HG03565 (cell line): Measurements from ENCODE around the gene PTGIS.

Source experiments
- ATAC-seq: cut with Tn5 transposase; IDR thresholded peaks from one replicate; pipeline ENCODE4 v1.9.1; 2021; ENCODE audit warnings: mild to moderate bottlenecking, moderate library complexity; ENCODE audit not compliant: unreplicated experiment

PTGIS gene

GRCh38 chr20:49595811-49596561 lies 28.0 kb upstream of the PTGIS start:
- no peak for ATAC-seq

- ATAC-seq = no peak
These were observed 27.4 kb upstream of the PTGIS start for GRCh38 chr20:49595346-49595745.

DNA sequence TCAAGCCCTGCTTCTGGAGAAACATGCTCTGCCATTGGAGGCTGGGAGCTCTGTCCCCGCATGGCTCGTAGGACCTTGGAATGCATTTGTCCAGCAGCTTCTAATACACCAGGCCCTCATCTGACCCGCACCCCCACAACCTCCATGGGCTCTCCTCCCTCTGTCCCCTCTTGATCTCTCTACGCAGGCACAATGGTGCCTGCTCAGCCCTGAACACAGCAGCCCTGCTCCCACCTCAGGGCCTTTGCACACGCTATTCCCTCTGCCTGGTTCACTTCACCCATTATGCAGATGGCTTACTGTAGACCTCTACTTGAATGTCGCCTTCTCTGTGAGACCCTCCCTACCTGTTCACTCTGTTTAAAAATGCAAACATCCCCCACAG lies 27.0 kb upstream of the PTGIS start:
- ATAC-seq = no peak

DNA sequence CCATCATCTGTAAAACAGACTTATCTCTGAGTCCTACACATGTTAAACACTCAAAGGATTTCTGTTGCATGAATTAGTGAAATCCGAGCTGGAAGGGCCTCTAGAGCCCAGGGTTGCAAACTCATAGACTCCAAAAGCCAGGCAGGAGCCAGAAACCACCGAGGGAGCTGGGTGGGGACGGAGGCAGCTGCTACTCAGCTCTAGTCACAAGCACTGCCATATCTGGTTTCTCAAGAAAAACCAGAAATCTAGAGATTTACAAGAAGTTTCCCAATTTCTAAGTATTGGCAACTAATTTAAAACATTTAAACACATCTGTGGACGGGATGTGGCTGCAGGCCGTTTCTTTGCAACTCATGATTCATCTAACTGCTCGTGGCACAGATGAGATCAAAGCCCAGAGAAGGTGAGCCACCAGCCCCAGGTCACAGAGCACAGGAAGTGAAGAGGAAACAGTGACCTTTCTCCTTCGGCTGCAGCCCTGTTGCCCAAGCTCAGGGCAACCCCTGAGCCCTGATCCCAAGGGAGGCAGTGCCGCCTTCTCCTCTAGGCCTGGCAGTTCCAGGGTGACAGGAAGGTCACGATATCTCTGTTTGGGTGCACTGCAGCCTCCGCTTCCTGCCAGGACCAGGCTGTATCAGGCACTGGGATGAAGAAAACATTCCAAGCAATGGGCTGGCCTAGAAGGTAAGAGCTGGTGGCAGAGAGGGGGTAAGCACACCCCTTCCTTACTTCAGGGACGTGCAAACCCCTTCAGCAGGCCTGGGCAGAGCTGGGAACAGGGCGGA lies 26.4 kb upstream of the PTGIS start:
- ATAC-seq = no peak

DNA sequence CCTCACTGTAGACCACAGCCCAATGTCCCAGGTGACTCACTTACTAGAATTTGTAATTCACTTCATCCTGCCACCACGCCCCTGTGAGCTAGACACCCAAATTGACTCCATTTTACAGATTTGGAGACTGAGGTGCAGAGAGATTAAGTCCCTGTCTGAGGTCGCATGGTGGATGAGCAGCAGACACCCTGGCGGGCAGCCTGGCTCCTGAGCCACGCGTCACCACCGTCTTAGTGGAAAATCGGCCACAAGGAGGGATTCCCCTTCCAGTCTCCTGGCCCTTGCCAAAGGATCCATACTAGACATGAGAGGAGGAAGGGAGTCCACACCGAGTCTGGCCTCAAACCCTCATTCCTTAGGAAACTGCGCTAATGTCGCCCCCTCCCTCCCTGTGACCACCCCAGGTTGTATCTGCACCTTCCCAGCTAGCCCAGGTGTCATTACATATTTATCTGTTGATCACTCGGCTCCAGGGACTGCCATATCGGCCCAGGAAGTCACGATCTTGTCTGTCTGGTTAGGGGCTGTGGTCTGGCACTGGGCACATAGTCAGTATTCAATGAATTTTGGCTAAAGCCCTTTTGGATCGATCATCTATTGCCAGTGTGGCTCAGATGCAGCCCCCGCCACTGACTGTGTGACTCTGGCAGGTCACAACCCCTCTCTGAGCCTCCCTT lies 25.7 kb upstream of the PTGIS start:
- no peak for ATAC-seq

- ATAC-seq = no peak
These were observed 24.2 kb upstream of the PTGIS start for GRCh38 chr20:49592120-49592519.

DNA sequence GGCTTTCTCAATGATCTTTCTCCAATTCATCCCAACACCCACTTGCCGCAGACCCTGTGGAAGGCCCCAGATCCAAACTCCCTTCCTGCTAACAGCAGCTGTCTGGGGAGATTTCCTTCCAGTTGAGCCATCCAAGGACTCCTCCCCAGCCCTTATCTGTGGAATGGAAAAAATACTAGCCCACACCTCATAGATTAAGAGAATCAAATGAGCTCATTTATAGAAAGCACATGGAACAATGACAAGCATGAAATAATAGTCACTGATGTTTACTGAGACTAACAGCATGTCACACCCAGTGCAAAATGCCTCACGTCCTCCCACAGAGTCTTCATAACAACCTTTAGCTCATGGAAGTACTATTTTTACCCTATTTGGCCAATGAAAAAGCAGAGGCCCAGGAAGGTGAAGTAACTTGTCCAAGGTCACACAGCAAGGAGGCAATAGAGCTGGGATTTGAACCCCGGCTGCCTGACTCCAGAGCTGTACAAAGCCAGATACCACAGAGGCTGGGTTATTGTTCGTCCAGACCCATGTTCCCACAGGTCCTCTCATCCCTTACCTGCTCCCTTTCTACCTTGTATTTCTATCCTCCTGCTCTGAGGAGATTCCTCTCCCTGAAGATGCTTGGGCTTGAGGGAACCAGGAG lies 23.4 kb upstream of the PTGIS start:
- ATAC-seq = no peak

DNA sequence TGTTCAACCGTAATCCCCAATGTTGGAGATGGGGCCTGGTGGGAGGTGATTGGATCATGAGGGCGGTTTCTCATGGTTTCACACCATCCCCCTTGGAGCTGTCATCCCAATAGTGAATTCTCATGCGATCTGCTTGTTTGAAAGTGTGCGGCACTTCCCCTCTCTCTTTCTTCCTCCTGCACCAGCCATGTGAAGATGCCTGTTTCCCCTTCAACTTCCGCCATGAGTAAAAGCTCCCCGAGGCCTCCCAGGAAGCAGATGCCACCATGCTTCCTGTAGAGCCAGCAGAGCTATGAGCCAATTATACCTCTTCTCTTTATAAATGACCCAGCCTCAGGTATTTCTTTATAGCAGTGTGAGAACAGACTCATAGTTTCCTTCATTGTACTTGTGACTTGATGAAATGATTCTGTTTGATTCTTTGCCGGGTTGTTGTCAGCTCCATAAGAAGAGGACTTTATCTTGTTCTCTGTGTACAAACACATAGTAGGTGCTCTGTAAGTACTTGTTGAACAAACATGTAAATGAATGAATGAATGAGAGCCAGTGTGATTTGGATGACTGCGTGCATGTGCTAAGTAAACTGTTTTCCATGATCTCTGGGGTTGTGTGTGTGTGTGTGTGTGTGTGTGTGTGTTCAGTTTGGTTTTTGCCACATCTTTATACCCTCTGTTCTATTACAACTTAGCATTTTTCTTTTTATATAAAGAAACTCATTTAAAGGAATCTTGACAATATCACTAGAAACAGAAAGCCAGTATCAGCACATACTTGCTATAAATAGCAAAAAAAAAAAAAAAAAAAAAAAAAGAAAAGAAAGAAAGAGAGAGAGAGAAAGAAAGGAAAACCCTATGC lies 22.5 kb upstream of the PTGIS start:
- no peak for ATAC-seq

GRCh38 chr20:49589747-49590146 lies 21.8 kb upstream of the PTGIS start:
- ATAC-seq = no peak

DNA sequence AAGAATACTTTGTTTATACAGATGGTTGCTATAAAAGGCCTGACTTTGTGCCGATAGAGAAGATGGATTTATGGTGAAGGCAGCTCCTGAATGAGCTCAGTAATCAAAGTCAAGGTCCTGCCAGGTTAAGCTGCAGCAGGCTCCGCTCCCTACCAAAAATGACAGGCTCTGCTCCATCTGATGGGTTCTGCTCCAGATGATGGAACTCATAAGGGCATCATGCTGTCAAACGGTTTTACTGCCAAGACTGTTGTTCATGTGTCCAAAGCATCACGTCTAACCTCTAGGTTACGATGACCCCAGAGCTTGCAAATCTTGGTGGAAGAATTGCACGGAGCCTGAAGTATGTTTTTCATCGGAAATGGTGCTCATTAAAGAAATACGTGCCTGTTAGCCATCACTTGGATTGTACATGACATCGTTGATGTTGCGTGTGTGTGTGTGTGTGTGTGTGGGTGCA lies 19.2 kb upstream of the PTGIS start:
- ATAC-seq = no peak

DNA sequence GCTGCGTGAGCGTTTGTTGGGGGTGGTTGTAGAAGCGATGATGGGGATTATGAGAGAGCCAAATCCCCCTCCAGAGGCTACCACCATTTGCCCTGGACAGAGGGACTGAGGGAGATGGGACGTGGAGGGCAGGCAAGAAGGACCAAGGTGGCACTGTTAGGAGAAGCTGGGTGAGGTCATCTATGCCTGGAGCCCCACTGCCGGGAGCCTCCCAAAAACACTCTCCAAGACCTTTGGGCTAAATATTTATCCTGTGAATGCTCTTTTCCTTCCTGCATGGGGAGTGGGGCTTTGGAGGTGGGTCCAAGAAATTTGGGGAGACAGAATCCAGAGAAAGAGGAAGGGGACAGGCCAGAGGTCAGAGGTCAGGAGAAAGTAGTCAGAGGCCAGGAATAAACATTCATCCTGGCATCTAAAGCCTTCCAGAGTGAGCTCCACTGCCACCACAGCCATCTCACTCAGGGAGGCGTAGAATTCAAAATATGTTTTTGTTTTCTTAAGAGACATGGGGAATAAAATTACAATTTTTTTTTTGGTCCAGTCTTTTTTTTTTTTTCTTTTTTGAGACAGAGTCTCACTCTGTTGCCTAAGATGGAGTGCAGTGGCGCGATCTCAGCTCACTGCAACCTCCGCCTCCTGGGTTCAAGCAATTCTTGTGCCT lies 17.8 kb upstream of the PTGIS start:
- ATAC-seq = no peak

DNA sequence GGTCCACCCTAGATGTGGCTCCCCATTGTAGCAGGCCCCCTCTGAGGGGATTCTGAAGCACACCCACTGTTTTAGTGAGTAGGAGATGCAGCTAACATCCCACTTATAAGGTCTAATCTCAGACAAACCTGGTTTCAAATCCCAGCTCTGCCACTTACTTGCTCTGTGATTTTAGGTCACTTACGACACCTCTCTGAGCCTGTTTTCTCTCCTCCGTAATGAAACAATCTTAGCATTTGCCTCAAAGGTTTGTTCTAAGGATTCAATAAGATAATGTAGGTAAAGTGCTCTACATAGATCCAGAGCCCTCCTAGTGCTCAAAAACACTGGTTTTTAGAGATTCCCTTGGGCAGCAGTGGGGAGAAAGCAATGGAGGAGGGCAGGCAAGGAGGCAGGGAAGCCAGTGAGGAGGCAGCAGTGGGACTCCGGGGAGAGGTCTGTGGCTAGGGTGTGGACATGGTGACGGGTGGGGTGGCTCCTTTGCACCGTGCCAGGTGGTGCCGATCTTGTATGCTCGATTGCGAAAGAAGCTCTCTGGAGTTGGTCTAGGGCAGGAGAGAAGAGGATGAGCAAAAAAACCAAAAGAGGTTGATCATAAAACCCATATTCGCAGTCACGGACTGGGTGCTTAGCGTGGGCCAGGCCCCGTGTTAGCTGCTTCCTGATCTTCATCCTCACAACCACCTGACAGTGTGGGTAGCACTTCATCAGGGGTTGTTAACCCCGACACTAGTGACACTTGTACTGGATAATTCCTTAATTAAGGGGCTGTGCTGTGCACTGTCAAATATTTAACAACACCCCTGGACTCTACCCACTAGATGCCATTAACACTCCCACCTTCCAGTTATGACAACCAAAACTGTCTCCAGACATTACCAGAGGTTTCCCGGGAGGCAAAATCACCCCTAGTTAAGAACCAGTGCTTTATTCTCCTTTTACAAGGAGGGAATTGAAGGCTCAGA lies 16.8 kb upstream of the PTGIS start:
- ATAC-seq = no peak

GRCh38 chr20:49583669-49584417 lies 15.9 kb upstream of the PTGIS start:
- no peak for ATAC-seq

GRCh38 chr20:49583343-49583668 lies 15.4 kb upstream of the PTGIS start:
- ATAC-seq = no peak

- ATAC-seq = no peak
These were observed 14.7 kb upstream of the PTGIS start for GRCh38 chr20:49582413-49583334.

DNA sequence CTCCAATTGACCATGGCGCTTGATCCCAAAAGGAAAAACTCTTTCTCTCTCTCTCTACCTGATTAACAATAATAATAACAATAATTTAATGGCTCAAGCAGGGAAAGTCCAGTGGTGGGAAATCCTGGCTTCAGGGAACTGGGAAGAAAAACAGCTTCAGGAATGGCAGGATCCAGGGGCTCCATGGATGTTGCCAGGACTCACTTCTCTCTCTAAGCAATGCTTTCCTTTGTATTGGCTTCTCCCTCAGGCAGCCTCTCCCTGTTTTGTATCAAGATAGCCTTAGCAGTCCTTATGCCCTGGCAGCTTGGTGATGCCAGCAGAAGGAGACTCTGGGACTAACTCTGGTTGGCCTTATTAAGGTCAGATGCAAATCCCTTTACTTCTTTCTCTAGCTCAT lies 13.5 kb upstream of the PTGIS start:
- ATAC-seq = no peak

DNA sequence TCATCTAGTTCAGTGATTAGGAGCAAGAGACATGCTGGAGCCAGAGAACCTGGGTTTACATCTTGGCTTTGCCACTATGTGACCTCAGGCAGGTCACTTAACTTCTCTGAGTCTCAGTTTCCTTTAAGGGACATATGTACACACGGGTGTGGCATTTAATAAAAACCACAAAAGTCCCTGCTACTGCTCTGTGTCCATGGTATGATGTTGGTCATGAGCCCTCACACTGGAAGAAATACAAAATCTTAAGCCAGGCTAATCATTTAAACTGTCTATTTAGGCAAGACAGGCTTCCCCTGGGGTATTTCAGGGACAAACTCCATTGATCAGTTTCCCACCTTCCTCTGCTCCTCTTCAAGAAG lies 12.9 kb upstream of the PTGIS start:
- no peak for ATAC-seq
